OCI-LY3 (cell line): Measurements from ENCODE around the gene NGEF.
"Not testable (repeated sequence)": the region's sequence is repeated elsewhere in the genome, so short reads cannot be mapped to it uniquely, and the experiment has no call there.

Source experiments
- CTCF ChIP-seq: fragments of 200-600, 300-600 bp; sonication (generic); IDR thresholded peaks from 2 replicates; pipeline ENCODE4 v1.5.1; 2014; ENCODE audit warnings: antibody characterized with exemption, low read length, low read depth
- EZH2phosphoT487 ChIP-seq: fragments of 200-600 bp; shearing (Covaris generic); IDR thresholded peaks from 2 replicates; pipeline ENCODE4 v1.6.1; 2018; ENCODE audit warnings: antibody characterized with exemption, mixed run types, low read depth

- TF ChIP-seq CTCF, EZH2phosphoT487: not testable (repeated sequence)
Measured at GRCh38 chr2:233019610-233020009, 6.6 kb upstream of the NGEF start.
